Femur (tissue), 1 donor: ENCODE measurements around the gene PABPC1L.
"Not testable (repeated sequence)": the region's sequence is repeated elsewhere in the genome, so short reads cannot be mapped to it uniquely, and the experiment has no call there.

Experiments
- DNase-seq: peaks from one replicate; pipeline ENCODE4 v3.0.0-alpha.2; 2017

PABPC1L gene

DNA sequence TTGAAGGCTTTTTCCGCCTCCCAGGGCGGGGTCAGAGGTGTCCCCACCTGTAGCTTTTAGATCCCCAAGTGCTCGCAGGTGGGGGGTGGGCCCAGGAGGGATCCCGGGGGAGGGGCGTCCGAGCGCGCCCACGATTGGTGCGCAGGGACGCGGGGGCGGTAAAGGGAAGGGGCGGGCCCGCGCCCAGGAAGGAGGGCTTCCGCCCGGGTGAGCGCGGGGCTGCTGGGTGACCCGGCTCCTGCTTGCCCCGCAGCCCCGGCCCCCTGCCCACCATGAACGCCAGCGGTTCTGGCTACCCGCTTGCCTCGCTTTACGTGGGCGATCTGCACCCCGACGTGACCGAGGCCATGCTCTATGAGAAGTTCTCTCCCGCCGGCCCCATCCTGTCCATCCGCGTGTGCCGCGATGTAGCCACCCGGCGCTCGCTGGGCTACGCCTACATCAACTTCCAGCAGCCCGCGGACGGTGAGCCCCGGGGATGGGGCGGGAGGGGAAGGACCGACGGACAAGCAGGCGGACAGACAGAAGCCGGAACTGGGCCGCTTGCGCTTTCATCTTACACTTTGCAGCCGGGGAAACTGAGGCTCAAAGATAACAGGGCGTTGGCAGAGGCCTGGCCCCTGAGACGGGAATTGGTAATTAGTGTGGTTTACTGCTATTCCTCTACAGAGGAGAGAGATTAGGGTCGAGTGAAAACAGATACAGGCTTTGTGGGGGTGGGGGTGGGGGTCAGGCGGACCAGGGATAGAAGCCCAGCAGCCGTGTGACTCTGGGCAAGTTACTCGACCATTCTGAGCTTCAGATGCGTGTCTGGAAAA lies at the start of gene PABPC1L:
TSS of gene PABPC1L (plus strand) at position 189 of the 818 bp plus-strand sequence. CDS start at position 273, 84 bp downstream.
- peak; percentile 61 for DNase-seq

DNA sequence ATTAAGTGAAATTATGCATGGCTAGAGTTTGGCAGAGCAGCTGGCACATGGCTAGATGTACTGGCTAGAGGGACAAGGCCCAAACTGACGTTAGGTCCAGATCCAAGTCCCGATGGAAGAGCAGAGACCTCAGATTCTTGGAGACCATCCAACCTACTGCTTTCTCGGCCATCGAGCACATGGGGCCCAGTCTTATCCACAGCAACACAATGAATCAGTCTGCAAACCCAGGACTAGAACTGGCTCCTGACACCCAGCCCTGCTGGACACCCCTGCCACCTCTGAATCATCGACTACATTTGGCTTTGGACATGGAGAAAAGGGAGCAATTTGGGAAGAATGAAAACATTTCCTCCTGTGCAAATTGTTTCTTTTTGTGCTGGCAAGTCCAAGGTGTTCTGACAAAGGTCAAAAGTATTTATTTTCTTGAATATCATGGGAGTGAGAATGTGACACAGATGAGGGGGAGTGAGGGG lies 48.3 kb upstream of the PABPC1L start:
- DNase-seq: no peak

- DNase-seq: no peak
Observed at GRCh38 chr20:44862286-44862685, 47.6 kb upstream of the PABPC1L start.

GRCh38 chr20:44863365-44864084 lies 46.3 kb upstream of the PABPC1L start:
- not testable (repeated sequence) for DNase-seq

GRCh38 chr20:44864493-44864892 lies 45.4 kb upstream of the PABPC1L start:
- not testable (repeated sequence) for DNase-seq

DNA sequence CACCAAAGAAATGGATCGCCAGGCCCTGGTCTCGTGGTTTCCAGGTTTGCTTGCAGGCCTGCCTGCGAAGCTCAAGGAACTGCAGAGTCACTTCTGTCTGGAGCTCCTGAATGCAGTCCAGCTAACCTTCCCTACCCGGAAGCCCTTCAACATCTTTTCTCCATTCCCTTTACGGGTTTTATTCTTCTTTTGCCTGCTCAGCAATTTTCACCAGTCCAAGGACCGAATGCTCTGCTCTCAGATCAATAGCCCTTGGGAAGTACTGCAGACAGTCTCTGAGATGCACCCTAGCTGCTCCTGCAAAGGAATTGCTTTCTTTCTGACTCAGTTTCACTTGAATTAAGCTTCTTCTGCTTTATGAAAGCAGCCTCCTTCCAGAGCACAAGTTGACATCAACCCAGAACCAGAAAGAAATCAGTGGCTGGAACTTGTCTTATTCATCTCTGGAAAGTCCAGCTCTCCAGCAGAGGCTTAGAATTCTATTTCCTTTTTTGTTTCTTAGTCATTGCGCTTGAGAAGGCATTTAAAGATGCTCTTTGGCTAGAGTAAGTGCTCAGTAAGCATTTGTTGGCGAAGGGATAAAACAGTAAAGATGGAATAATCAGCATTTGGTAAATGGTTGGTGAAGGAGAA lies 43.0 kb upstream of the PABPC1L start:
- no peak for DNase-seq

- DNase-seq: no peak
Observed at GRCh38 chr20:44869471-44869870, 40.4 kb upstream of the PABPC1L start.

- not testable (repeated sequence) for DNase-seq
Observed at GRCh38 chr20:44882360-44882759, 27.5 kb upstream of the PABPC1L start.

- no peak for DNase-seq
Observed at GRCh38 chr20:44883214-44883902, 26.5 kb upstream of the PABPC1L start.

DNA sequence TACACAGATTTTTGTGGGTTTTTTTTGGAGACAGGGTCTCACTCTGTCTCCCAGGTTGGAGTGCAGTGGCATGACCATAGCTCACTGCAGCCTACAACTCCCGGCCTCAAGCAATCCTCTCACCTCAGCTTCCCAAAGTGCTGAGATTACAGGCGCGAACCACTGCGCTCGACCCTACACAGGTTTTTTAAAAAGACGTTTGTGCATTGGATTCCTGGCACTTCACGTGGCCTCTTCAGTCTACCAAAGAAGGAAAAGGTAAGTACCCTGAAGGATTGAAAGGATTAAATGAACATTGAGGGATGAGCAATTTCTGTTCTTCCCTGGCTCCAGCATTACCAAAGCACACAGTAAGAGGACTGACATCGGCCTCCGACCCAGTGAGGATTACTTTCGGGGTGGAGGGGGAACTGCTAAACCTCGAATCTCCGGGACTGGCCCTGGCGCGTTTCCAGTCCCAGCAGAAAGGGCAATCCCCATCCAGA lies 24.9 kb upstream of the PABPC1L start:
- DNase-seq: no peak

DNA sequence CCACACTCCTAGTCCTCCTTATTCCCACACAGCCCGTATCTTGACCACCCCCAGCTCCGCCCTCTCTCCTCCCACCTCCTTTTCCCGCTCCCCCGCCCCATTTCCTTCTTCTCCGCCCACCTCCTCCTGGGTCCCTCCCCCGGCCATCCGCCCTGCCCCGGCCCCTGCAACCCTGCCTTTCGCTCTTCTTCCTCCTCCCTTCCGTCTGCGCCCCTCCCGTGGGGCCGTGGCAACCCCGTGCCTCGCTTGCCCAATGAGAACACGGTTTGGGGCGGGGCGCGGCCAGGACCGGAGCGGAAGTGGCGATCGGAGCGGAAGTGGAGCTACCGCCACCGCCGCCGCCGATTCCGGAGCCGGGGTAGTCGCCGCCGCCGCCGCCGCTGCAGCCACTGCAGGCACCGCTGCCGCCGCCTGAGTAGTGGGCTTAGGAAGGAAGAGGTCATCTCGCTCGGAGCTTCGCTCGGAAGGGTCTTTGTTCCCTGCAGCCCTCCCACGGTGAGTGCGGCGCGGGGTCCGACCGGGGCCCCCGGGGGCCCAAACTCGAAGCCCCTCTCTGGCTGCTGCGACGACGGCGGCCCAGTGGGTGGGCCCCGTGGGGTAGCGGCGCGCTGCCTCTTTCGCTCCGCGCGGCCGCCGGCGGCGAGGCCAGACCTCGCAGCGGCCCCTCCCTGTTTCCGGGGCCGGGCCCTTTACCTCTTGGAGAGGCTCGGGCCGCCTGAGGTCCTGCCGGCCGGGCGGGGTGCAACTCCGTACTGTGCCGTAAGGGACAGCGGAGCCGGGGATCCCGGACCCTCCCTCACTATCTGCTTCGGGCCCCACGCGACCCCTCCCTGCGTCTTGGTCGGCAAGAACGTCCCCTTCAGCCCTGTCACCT lies 24.2 kb upstream of the PABPC1L start, which contains the start of gene YWHAB:
TSS of gene YWHAB (plus strand) at position 314 of the 874 bp plus-strand sequence. CDS start 15,829 bp downstream, outside the sequence.
- peak; percentile 99 for DNase-seq

DNA sequence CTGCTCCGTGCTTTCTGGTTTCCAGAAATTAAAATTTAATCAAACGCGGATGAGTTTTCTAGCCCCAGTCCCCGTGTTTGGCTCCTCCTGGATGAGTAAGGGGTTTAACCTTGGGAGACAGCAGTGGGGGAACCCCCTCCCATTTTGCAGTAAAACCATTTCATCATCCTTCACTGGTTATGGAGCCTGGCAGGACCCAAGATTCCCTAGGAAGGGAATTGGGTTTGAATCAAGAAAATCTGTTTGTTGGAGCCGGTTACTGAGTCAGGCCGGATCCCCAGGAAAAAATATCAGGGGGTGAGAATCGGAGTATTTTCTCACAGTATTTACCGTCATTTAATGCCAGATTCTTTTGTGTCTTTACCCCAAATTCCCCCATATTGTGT lies 23.6 kb upstream of the PABPC1L start:
- no peak for DNase-seq

DNA sequence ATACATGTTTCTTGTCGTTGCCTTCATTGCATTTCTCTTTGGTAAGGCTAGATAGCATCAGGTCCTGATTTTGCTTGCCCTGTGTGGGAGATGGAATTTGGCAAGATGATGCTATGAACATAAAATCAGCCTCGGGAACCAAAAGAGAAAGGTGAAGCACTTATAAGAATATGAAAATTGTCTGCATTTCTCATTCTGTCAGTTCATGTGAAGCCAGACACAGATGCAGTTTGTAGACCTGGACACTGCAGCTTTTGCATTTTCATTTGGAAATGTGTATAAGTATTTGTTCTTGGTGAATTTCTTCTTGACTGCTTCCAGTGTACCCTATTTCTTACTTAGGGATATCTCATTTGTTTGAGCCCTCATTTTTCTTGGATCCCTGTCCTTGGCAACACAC lies 23.0 kb upstream of the PABPC1L start:
- DNase-seq: no peak

GRCh38 chr20:44887466-44887865 lies 22.4 kb upstream of the PABPC1L start:
- no peak for DNase-seq

DNA sequence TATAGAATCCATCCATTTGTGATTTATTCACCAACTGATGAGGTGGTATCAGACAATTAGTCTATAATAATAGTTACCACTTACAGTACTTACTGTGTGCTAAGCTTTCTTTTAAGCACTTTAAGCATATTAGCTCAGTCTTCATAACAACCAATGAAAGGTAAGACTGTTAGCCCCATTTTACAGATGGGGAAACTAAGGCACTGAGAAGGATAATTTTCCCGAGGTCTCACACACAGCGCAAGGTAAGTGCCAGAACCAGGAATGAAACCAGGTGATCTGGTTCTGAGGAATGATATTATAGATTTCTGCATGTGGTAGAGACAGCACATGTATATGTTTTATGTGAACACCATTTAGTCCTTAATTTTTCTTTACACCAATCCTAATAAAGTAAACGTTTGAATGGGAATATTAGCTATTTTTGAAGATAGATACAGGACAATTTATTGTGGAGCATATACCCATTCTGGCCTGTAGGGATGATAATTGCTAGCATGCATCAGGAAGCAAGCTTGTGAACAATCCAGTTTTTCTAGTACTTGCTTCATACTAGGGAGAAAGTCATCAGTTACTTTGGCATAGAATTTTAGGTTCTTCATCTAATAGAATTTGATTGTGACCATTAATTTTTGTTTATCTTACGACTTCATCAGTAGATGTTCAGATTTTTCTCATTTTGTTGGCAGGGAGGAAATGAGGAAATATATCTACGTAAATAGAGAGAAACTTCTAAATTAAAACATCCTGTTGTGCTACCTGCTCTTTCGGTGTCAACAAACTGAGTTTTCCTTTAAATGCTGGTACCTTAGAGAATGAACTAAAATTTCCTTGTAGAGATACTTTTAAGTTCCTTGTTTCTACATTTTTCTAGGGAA lies 21.4 kb upstream of the PABPC1L start:
- no peak for DNase-seq

- no peak for DNase-seq
Observed at GRCh38 chr20:44891826-44892225, 18.0 kb upstream of the PABPC1L start.

DNA sequence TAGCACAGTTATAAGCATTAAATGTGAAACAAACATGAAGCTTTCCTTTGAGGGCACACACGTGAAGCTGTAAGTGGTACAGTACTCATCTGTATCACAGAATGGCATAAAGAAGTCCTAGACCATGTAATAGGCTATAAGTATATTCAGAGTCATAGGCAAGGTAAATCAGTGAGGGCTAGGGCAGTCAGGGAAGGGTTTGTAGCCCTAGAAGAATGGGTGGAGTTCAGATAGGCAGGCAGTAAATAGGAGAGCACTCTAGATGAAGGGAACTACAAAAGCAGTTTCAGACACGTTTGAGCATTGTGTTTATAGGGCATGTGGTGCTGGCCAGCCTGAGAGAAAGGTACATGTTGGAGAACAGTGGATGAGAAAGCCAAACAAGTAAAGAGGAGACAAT lies 14.9 kb upstream of the PABPC1L start:
- no peak for DNase-seq

DNA sequence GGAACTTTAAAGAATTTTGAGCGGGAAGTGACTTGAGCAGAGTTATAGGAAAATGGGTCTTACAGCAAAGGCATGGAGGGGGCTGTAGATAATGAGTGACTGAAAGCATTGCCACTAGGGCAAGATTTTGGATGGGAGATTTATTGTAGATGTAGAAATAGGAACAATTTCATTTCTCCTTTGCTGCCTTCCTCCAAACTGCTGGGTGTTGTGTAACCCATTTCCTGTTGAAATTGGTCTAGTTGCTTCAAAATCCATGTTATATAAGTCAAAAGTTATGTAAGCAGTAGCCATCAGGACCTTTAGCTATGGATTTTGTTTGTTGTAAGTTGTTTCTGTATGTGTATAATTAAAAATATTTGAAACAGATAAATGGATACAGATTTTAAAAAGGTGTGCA lies 13.3 kb upstream of the PABPC1L start:
- no peak for DNase-seq

- DNase-seq: no peak
Observed at GRCh38 chr20:44897133-44897532, 12.7 kb upstream of the PABPC1L start.

- no peak for DNase-seq
Observed at GRCh38 chr20:44900231-44900854, 9.5 kb upstream of the PABPC1L start.
